ENCODE data around the gene FOLR3.

Gene FOLR3

DNA sequence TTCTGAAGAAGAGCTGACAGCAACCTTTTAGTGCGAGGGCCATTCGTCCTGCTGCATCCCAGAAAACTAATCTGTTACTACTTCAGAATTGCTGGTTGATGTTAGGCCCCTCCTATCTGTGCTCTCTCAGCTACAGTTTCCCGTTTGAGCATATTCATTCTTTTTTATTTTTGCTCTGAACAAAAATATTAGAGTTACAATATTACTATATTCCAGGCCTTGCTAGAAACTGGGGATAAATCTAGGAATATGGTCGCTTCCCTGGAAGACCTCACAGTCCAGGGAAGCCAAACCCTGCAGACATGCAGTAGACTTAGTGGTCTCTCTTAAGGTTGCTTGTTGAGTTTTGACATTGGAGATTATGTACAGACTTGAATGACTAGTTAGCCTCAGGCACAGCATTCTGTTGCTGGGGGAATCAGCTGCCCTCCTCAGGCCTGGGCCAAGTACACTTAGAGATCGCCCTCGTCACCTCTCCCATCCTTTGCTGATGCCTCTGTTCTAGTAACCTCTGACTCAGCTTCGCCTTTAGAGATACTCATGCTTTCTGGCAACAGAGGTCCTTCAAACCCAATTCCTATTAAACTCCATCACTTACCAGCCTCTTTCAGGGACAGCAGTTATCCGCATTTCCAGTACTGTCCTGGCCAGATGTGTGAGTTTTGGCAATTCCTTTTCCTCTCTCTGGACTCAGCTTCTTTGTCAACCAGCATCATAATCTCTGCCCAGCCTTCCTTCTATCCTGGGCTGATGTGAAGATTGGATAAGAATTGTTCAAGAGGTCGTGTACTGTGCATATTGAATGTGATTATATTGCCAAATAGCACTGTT is 22.3 kb upstream of the FOLR3 start:
- TF ChIP-seq, protein P1, sequence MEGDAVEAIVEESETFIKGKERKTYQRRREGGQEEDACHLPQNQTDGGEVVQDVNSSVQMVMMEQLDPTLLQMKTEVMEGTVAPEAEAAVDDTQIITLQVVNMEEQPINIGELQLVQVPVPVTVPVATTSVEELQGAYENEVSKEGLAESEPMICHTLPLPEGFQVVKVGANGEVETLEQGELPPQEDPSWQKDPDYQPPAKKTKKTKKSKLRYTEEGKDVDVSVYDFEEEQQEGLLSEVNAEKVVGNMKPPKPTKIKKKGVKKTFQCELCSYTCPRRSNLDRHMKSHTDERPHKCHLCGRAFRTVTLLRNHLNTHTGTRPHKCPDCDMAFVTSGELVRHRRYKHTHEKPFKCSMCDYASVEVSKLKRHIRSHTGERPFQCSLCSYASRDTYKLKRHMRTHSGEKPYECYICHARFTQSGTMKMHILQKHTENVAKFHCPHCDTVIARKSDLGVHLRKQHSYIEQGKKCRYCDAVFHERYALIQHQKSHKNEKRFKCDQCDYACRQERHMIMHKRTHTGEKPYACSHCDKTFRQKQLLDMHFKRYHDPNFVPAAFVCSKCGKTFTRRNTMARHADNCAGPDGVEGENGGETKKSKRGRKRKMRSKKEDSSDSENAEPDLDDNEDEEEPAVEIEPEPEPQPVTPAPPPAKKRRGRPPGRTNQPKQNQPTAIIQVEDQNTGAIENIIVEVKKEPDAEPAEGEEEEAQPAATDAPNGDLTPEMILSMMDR (IDR thresholded peaks at IDR 0.05; ENCODE audit: borderline replicate concordance, control extremely low read depth, extremely low read depth, insufficient read depth, missing control alignments), result no peak
- no peak for DNase-seq (ENCODE audit: low spot score)
- in situ Hi-C loops (cut with MboI; ENCODE audit: low sequenced_read_pairs, unreplicated experiment), result no loop called here

DNA sequence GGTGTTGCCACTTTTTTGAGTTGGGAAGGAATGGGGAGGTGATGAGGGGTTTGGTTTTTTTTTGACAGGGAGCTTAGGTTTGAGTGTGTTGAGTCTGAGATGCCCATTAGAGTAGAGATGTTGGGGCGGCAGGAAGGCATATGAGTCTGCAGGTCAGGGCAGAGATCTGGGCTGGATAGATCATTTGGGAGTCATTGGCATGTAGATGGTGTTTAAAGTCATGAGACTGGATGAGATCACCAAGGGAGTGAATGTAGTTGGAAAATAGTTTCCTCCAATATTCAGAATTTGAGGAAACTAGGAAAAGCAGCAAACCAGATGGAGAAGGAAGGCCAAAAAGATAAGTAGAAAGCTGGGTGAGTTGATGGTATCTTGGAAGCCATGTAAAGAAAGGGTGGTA is 21.0 kb upstream of the FOLR3 start:
- DNase-seq (ENCODE audit: low spot score), result no peak
- TF ChIP-seq, protein P1 (IDR thresholded peaks at IDR 0.05; ENCODE audit: borderline replicate concordance, control extremely low read depth, extremely low read depth, insufficient read depth, missing control alignments), result no peak
- in situ Hi-C loops (cut with MboI; ENCODE audit: low sequenced_read_pairs, unreplicated experiment), result no loop called here

DNA sequence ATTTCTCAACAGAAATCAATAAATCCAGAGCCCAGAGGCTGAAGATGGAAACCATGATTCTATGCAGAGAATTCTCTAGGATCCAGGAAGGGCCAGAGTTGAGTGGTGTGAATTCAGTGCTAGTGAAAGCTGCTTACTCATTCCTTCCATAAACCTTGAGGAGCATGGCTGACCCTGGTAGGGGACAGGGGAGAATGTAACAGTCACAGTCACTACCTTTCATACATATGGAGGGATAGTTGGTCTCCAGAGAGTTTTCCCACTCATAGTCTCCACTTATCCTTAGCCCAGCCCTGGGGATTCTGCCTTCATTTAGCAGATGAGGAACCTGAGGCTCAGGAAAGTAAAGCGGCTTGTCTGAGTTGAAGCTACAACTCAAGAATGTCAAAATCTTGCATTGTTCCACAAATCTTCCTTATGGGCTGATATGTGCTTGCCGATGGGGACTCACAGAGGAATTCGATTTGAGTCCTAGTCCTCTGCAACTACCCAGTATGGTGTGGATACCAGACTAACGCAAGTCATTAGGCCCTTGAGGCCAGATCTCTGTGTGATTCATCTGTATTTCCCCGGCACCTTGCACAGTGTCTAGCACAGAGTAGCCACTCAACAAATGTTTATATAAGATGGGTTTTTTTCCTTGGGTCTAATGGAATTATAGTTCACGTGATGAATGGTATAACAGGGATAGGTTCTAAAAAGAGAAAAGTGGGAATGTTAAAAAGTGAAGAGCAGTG is 19.3 kb upstream of the FOLR3 start:
- in situ Hi-C loops (cut with MboI; ENCODE audit: low sequenced_read_pairs, unreplicated experiment), result no loop called here
- TF ChIP-seq, protein P1 (IDR thresholded peaks at IDR 0.05; ENCODE audit: borderline replicate concordance, control extremely low read depth, extremely low read depth, insufficient read depth, missing control alignments), result no peak
- no peak for DNase-seq (ENCODE audit: low spot score)

DNA sequence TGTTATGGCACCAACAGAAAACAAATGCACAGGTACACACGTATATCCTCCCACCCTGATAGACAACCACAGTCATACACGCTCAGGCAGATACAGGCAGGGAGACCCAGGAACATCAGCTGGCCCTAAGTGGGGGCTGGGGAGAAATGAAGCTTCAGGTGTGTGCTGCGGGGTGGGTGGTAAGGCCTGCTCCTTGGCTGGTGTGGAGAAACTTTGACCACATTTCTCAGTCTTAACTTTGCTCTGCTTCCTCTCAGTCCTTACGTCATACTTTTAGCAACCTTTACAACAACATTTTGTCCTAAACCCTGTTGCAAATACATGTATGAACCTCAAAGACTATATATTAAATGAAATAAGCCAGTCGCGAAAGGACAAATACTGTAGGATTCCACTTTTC is 16.3 kb upstream of the FOLR3 start:
- no peak for DNase-seq (ENCODE audit: low spot score)
- in situ Hi-C loops (cut with MboI; ENCODE audit: low sequenced_read_pairs, unreplicated experiment), result no loop called here
- TF ChIP-seq, protein P1 (IDR thresholded peaks at IDR 0.05; ENCODE audit: borderline replicate concordance, control extremely low read depth, extremely low read depth, insufficient read depth, missing control alignments), result no peak

DNA sequence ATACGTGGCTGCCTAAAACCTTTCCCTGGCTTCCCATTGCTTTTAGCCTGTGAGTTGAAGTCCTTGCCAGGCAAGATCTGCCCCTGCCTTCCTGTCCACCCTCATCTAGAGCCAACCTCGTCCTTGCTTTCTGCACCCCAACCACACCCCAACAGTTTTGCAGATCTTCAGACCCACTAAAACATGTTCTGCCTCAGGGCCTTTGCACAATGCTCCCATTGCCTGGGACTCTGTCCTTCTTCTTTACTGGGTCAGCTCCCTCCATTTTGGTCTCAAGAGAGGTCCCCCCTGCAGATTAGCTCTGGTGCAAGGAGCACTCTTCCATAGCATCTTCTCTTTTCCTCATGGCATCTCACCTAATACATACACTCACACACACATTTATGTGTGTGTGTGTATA is 14.6 kb upstream of the FOLR3 start:
- TF ChIP-seq, protein P1 (IDR thresholded peaks at IDR 0.05; ENCODE audit: borderline replicate concordance, control extremely low read depth, extremely low read depth, insufficient read depth, missing control alignments), result no peak
- DNase-seq (ENCODE audit: low spot score), result no peak
- in situ Hi-C loops (cut with MboI; ENCODE audit: low sequenced_read_pairs, unreplicated experiment), result no loop called here

DNA sequence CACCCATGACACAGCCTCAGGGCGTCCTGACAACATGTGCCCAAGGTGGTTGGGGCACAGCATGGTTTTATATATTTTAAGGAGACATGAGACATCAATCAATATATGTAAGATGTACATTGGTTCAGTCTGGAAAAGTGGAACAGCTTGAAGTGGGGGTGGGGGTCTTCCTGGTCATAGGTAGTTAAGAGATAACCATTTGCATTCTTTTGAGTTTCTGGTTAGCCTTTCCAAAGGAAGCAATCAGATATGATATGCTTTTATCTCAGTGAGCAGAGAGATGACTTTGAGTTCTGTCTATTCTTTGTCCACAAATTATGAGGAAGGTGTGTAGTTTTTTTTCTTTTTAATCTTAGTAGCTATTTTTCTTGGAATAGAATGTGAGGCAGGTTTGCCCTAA is 12.9 kb upstream of the FOLR3 start:
- in situ Hi-C loops (cut with MboI; ENCODE audit: low sequenced_read_pairs, unreplicated experiment), result no loop called here
- TF ChIP-seq, protein P1 (IDR thresholded peaks at IDR 0.05; ENCODE audit: borderline replicate concordance, control extremely low read depth, extremely low read depth, insufficient read depth, missing control alignments), result no peak

More for the DNA sequence above, 12.9 kb upstream of the FOLR3 start:
- DNase-seq (ENCODE audit: low spot score), result no peak
